ENCODE data around the gene TXNL1.
"Not testable (repeated sequence)": the region's sequence is repeated elsewhere in the genome, so short reads cannot be mapped to it uniquely, and the experiment has no call there.

Gene TXNL1

DNA sequence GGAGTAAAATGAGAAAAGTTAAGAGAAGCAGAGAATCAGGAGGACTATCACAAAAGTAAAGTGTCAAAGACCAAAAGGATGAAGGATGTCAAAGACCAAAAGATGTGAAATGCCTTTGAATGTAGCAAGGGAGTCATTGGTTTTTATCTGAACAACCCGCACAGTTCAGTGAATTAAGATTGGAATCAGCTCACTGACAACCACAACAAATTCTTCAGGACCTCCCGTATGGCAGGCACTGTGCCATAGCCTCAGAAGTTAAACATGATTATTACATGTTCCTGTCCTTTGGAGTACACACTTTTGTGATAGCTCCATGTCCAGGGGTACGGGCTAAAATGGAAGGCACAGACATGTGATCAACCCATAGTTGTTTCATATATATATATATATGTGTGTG is 5.0 kb upstream of the TXNL1 start:
- DNase-seq, result no peak

DNA sequence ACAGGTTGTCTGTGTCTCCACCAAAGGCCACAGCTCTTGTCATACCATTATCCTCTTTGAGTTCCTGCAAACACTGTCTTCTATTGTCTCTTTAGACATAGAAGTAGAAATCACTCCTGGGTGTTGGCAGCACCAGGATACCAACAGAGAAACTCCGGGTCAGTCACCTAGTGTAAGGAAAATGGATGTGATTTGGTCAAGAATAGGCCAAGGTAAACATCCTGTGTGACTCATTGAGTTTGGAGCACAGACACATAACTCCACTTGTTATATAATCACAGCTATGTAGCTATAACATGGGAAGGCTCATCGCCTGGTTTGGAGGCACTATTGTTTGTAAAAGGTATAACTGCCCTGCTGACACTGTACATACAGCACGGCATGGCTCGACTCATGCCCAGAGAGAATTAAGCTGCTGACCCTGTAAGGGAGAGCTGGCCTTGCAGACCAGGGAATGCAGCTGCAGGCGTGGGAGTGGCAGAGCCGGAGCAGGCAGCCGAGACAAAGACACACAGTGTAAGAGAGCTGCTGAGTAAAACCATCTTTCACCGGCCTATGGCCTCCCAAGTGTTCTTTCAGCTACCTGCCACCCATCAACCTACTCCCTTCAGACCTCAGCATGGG is 3.4 kb upstream of the TXNL1 start:
- DNase-seq, result no peak

- DNase-seq, result no peak
Observed at GRCh38 chr18:56639571-56639970, 1.2 kb upstream of the TXNL1 start.

DNA sequence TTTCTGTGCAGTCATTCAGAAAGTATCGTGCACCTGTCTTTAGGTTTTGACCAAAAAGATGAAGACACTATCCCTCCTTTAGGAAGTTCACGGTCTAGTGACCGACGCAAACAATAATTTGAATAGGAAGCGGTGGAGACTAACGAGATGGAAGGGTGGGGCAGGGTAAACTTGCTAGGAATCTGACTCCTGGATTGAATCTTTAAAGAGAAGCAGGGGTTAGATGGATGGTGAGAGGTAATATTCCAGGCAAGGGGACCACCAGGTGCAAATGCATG is 651 bp upstream of the TXNL1 start:
- DNase-seq, result no peak

GRCh38 chr18:56637711-56638231 is 621 bp downstream of the TXNL1 start:
- DNase-seq, result no peak

DNA sequence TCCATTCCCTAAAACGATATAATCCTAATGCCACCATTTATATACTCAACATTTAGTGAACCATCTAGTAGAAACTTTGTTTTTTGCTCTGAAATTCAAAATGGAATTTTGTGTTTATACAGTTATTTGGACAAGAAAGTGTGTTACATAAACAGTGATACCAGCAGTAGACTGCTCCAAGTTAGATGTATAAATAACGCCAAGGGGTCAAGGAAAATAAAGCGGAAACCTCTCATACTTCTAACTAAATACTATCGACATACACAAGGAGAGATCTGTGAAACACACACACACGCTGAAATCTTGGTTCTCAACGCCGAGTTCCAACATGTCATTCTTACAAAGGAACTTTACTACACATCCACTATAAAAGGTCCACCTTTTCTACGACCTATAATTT is 1.2 kb downstream of the TXNL1 start:
- no peak for DNase-seq

- no peak for DNase-seq
Observed at GRCh38 chr18:56635007-56635406, 3.4 kb downstream of the TXNL1 start.

GRCh38 chr18:56632070-56633022 is 6.0 kb downstream of the TXNL1 start:
- no peak for DNase-seq

GRCh38 chr18:56627991-56628390 is 10.4 kb downstream of the TXNL1 start:
- no peak for DNase-seq

DNA sequence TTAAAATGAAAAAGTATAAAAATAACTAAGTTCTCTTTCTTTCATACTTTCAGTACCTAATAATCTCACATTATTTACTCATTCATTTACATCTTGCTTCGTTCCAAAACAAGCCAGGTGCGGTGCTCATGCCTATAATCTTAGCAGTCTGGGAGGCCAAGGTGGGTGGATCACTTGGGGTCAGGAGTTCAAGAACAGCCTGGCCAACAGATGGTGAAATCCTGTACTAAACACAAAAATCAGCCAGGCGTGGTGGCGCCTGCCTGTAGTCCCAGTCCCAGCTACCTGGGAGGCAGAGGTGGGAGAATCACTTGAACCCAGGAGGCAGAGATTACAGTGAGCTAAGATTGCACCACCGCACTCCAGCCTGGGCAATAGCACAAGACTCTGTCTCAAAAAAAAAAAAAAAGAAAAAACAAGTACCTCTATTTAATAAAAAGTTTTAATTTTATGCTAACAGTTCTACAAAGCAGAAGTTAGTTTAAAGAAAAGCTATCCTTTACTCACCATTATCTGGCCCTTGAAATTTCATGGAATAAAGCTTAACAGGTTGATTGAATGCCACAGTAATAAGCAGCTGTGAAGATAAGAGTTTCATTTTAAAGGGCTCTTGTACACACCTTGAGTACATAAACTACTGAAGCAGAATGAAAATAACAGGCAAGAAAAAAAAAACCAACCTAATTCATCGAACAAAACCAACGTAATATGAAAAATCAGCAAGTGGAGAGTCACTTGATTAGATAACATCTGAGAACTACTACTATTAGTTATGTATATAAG is 22.5 kb downstream of the TXNL1 start:
- no peak for DNase-seq

DNA sequence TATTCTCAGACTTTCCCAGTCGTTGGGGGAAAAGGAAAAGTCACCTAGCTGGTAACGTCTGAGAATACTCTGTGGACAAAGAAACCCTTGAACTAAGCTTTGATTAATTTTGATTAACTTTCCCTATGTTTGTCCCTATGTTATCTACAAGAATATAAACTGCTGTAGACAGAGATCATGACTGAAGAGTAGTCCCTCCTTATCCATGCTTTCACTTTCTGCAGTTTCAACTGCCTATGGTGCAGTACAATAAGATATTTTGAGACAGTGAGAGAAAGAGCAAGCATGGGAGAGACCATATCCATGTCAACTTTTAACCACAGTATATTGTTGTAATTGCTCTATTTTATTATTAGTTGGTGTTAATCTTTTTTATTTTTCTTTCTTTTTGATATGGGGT is 31.8 kb downstream of the TXNL1 start:
- DNase-seq, result no peak

DNA sequence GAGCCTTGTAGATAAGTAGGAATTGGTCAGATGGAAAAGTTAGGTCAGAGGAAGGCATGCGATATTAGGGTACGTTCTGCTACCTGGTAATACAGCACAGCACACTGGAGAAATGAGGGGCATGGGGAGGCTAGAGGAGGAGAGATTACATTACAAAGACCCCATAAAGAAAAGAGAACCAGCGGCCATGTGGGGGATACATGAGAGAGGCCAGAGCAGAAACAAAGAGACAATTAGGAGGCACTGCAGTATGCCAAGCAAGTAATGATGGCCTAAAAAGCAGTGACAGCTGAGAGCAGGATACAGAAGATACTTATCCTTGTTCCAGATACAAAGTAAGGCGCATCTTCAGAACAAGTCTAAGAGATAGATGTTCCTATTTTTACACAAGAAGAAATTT is 40.0 kb downstream of the TXNL1 start:
- DNase-seq, result no peak

DNA sequence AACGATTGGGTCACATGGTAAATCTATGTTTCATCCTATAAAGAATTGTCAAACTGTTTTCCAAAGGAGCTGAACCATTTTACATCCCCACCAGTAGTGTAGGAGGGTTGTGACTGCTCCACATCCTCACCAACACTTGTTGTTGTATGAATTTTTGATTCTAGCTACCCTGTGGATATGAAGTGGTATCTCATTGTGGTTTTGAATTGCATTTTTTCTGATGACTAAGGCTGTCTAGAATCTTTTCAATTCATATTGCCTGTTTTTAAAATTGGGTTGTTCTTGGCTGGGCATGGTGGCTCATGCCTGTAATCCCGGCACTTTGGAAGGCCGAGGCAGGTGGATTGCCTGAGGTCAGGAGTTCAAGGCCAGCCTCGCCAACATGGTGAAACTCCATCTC is 44.5 kb downstream of the TXNL1 start:
- no peak for DNase-seq

GRCh38 chr18:56580026-56580425 is 58.4 kb downstream of the TXNL1 start:
- DNase-seq, result no peak

DNA sequence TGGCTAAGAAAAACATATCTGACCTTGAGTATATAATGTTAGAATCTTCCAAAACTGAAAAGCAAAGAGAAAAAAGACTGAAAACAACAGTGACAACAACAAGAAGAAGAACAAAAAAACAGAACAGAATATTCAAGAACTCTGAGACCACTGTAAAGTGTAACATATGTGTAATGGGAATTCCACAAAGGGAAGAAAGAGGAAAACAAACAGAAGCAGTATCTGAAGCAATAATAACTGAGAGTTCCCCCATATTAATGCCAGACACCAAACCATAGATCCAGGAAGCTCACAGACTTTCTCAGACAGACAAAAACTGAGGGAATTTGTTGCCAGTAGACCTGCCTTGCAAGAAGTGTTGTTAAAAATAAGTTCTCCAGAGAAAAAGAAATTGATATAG is 58.9 kb downstream of the TXNL1 start:
- no peak for DNase-seq

- no peak for DNase-seq
Observed at GRCh38 chr18:56576826-56577573, 61.4 kb downstream of the TXNL1 start.

- no peak for DNase-seq
Observed at GRCh38 chr18:56575819-56576663, 62.4 kb downstream of the TXNL1 start.

DNA sequence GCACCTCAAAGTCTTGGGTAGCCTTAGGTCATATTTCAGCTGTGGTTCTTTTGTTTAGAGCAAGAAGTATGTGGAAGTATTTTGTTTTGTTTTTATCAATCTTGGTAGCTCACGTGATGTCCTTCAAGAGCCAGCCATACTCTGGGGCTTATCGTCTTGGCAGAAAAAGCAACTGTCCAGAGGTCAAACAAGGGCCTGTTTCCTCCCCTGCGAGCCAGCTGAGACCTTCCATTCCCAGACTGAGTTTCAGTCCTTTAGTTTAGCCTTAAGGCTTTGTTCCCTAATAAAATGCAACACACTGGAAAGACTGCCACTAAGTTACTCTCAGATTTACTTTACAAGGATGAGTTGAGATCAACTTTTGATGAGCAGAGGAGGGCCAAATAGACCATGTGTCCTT is 63.5 kb downstream of the TXNL1 start:
- DNase-seq, result no peak

DNA sequence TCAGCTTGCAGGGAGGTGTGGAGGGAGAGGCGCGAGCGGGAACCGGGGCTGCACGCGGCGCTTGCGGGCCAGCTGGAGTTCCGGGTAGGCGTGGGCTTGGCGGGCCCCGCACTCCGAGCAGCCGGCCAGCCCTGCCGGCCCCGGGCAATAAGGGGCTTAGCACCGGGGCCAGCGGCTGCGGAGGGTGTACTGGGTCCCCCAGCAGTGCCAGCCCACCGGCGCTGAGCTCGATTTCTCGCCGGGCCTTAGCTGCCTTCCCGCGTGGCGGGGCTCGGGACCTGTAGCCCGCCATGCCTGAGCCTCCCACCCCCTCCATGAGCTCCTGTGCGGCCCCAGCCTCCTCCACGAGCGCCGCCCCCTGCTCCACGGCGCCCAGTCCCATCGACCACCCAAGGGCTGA is 66.1 kb downstream of the TXNL1 start:
- not testable (repeated sequence) for DNase-seq

- no peak for DNase-seq
Observed at GRCh38 chr18:56570978-56571377, 67.4 kb downstream of the TXNL1 start.

- DNase-seq, result no peak
Observed at GRCh38 chr18:56569416-56569815, 69.0 kb downstream of the TXNL1 start.

- no peak for DNase-seq
Observed at GRCh38 chr18:56568986-56569385, 69.4 kb downstream of the TXNL1 start.

Measured in NK-92 treated with Interleukin-12 subunit alpha and Interleukin-12 subunit beta, amount 100 ng/mL, for 24 hours (cell line).